Mucosa of rectum (tissue), 2 donors: Measurements from ENCODE around the gene SH3BGRL3.

Source experiments
- H3K27ac ChIP-seq, 2 donors: one replicate each; pipeline ENCODE4 v1.7.0; 2013; ENCODE audit warnings: inconsistent platforms in 2 of 2, low read depth in 2 of 2, low read length in 2 of 2
- H3K27me3 ChIP-seq, 2 donors: one replicate each; pipeline ENCODE4 v1.7.0; 2013; ENCODE audit warnings: low read length in 2 of 2; ENCODE audit not compliant: control insufficient read depth in 2 of 2, insufficient read depth in 2 of 2
- H3K36me3 ChIP-seq, 2 donors: one replicate each; pipeline ENCODE4 v1.7.0; 2013; ENCODE audit warnings: low read length in 2 of 2; ENCODE audit not compliant: control insufficient read depth in 2 of 2, insufficient read depth in 2 of 2
- H3K4me1 ChIP-seq, 2 donors: one replicate each; pipeline ENCODE4 v1.7.0; 2013; ENCODE audit warnings: low read length in 2 of 2, mild to moderate bottlenecking in 1 of 2; ENCODE audit not compliant: control insufficient read depth in 2 of 2, insufficient read depth in 2 of 2
- H3K4me3 ChIP-seq, 2 donors: one replicate each; pipeline ENCODE4 v1.7.0; 2013; ENCODE audit warnings: low read length in 2 of 2
- H3K9ac ChIP-seq, 2 donors: one replicate each; pipeline ENCODE4 v1.7.0; 2013; ENCODE audit warnings: low read length in 2 of 2, low read depth in 1 of 2, mild to moderate bottlenecking in 1 of 2
- H3K9me3 ChIP-seq, 2 donors: one replicate each; pipeline ENCODE4 v1.7.0; 2013; ENCODE audit warnings: low read length in 2 of 2; ENCODE audit not compliant: control insufficient read depth in 2 of 2
- donor health status: healthy.
- donor health status: Normal muscosa, but diverticular disease.

The SH3BGRL3 gene

DNA sequence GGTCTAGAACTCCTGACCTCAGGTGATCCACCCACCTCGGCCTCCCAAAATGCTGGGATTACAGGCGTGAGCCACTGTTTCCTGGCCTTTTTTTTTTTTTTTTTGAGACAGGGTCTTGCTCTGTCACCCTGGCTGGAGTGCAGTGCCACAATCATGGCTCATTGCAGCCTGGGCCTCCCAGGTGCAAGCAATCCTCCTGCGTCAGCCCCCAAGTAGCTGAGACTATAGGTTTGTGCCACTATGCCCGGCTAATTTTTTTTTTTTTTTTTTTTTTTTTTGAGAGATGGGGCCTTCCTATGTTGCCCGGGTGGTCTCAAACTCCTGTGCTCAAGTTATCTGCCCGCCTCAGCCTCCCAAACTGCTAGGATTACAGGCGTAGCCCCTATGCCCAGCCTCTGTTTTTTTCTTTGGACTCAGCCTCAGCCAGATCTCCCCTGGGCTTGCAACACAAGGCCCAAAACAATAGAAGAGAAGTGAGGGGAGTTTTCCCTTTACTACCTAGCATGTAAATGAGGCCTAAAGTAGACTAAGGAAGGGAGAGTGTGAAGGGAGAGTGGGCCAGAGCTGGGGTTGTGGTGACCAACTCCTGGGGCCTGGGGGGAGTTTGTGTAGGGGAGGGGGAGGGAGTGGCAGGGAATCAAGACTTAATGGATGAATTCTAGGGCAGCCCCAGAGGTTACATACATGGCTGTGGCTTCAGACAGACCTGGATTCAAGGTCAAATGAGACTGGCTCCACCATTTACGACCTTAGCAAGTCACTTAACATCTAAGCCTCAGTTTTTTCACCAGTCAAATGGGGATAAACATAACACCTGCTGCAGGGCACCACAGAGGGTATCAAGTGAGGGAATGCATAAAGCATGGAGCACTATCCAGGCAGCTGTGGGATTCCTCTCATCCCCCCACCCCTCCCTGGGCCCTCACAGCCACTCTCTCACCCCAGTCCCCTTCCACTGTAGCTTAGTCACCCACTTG is 36.3 kb downstream of the SH3BGRL3 start:
- Histone ChIP-seq H3K36me3 (no peaks in the 10 kb centered on the region), H3K27me3 (peaks cover 0 to 3% of the 10 kb centered on the region in 2 donors)

DNA sequence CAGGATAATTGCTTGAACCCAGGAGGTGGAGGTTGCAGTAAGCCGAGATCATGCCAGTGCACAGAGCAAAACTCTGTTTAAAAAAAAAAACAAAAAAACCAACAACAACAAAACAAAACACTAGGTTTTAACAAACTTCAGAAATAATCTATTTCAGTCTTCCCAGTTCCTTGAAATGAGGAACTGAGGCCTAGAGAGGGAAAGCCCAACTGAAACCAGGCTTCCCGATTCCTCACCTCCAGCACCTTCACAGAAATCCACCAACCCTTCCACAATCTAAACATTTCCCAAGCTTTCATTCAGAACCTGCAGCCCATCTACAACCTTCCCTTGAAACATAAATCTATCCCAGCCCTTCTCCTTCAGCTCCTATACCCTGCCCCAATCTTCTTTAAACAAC is 37.3 kb downstream of the SH3BGRL3 start:
- peaks cover 15 to 18% of the 10 kb centered on the region in 2 donors for H3K4me1 ChIP-seq
- H3K9me3 ChIP-seq = no peaks in the 10 kb centered on the region

More for the DNA sequence above, 36.3 kb downstream of the SH3BGRL3 start:
- no peak overlapping the region for H3K9ac ChIP-seq
- H3K9me3 ChIP-seq = no peaks in the 10 kb centered on the region
- peaks cover 9 to 14% of the 10 kb centered on the region in 2 donors for H3K4me1 ChIP-seq
- no peak overlapping the region for H3K27ac ChIP-seq
- no peak overlapping the region for H3K4me3 ChIP-seq

GRCh38 chr1:26317612-26318337 is 37.9 kb downstream of the SH3BGRL3 start, which contains the start of gene CD52:
CD52 (plus strand) TSS chr1:26317958; CDS start chr1:26318018, 60 bp downstream.
- peak within 1 kb of the TSS; percentile 37 to 75 for H3K27ac ChIP-seq
- peak within 1 kb of the TSS; percentile 49 to 67 for H3K4me3 ChIP-seq
- peak within 1 kb of the TSS; percentile 48 to 51 for H3K9ac ChIP-seq
- H3K9me3 ChIP-seq = no peaks in the 10 kb centered on the region
- H3K4me1 ChIP-seq = peaks cover 15 to 18% of the 10 kb centered on the region in 2 donors
- no peaks in the 10 kb centered on the region for H3K36me3 ChIP-seq
- H3K27me3 ChIP-seq = peaks cover 0 to 3% of the 10 kb centered on the region in 2 donors

More for the DNA sequence above, 37.3 kb downstream of the SH3BGRL3 start:
- H3K27ac ChIP-seq = peak overlapping the region in 1 of 2 donors; percentile 52
- H3K36me3 ChIP-seq = no peaks in the 10 kb centered on the region
- peak overlapping the region; percentile 7 to 67 for H3K4me3 ChIP-seq
- H3K27me3 ChIP-seq = peaks cover 0 to 3% of the 10 kb centered on the region in 2 donors
- no peak overlapping the region for H3K9ac ChIP-seq

- H3K36me3 ChIP-seq = no peaks in the 10 kb centered on the region
- H3K9me3 ChIP-seq = no peaks in the 10 kb centered on the region
- H3K27me3 ChIP-seq = peaks cover 0 to 3% of the 10 kb centered on the region in 2 donors
- peak overlapping the region; percentile 37 to 75 for H3K27ac ChIP-seq
- peak overlapping the region; percentile 48 to 51 for H3K9ac ChIP-seq
- peak overlapping the region; percentile 49 to 67 for H3K4me3 ChIP-seq
- H3K4me1 ChIP-seq = peaks cover 15 to 18% of the 10 kb centered on the region in 2 donors
These were observed 38.6 kb downstream of the SH3BGRL3 start for GRCh38 chr1:26318338-26319064.

DNA sequence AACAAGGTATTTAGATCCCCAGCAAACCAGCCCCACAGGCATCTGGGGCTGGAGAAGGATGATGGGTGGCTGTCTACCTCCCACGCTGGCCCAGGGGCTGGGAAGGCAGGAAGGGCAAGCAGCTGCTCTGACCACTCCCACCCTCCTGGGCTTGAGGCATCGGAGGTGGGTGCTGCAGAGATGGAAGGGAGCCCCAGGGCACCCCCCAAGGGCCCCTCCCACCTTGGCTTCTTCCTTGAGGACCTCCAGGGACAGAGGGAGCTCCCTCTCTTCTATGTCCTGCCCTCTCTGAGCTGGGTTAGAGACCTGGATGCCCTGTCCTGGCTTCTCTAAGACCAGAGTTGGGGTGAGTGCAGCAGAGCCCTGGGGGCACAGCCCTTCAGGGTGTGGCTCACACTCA is 41.0 kb downstream of the SH3BGRL3 start:
- no peaks in the 10 kb centered on the region for H3K36me3 ChIP-seq
- peaks cover 14 to 15% of the 10 kb centered on the region in 2 donors for H3K4me1 ChIP-seq
- peaks cover 0 to 3% of the 10 kb centered on the region in 2 donors for H3K27me3 ChIP-seq
- H3K27ac ChIP-seq = no peak overlapping the region
- peak overlapping the region in 1 of 2 donors; percentile 44 for H3K9ac ChIP-seq
- no peaks in the 10 kb centered on the region for H3K9me3 ChIP-seq
- no peak overlapping the region for H3K4me3 ChIP-seq

DNA sequence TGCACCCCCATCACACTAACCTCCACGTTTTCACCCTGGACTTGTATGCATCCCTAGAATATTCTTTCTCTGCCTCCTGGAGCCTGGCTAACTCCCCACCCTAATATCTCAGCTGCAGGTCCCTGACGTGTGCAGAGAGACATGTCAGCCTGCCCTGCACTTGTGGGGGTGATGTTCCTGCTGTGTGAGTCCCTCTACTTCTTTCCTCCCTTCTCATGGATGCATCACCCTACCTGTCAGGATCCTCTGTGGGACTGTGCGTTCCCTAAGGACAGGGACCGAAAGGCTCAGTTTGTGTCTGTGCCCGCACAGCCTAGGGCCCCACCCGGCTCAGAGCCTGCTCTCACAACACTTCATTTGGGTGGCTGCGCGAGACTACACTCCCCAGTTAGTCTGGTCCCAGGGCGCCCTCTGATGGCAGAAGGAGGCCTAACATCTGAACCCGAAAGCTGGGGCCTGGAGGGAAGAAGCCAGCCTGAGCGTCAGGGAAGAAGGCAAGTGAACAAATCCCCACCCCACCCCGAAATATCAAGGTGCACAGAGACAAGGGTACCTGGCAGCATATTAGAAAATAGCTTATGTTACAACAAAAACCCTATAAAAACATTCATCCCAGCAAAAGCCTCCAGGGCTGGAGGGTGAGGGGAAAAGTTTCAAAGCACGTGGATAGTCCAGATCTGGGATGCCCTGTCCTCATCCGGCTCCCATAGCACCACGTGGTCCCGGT is 41.6 kb downstream of the SH3BGRL3 start:
- Histone ChIP-seq H3K4me1 (peaks cover 14 to 15% of the 10 kb centered on the region in 2 donors), H3K9ac (peak overlapping the region in 1 of 2 donors; percentile 44), H3K9me3 (no peaks in the 10 kb centered on the region), H3K27me3 (peaks cover 0 to 3% of the 10 kb centered on the region in 2 donors), H3K36me3 (no peaks in the 10 kb centered on the region), H3K4me3 (peak overlapping the region in 1 of 2 donors; percentile 23), H3K27ac (no peak overlapping the region)

DNA sequence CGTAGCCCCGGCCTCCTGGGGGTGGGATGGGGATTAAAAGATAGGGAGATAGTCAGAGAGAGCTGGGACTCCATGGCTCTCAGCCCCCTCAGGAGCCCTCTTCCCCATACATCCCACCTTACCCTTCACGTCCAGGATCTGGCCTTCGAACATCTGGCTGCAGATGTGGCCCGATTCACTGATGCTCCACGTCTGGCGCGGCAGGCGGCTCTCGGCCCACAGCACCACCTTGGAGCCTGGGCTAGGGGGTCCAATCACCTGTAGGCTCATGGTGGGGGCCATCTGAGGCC is 42.1 kb downstream of the SH3BGRL3 start:
- H3K36me3 ChIP-seq = no peaks in the 10 kb centered on the region
- no peak overlapping the region for H3K27ac ChIP-seq
- no peak overlapping the region for H3K4me3 ChIP-seq
- H3K9ac ChIP-seq = no peak overlapping the region
- no peaks in the 10 kb centered on the region for H3K9me3 ChIP-seq
- H3K4me1 ChIP-seq = peaks cover 14 to 15% of the 10 kb centered on the region in 2 donors
- H3K27me3 ChIP-seq = peaks cover 0 to 3% of the 10 kb centered on the region in 2 donors

- Histone ChIP-seq H3K27ac (no peak overlapping the region), H3K9me3 (no peaks in the 10 kb centered on the region), H3K27me3 (peaks cover 0 to 3% of the 10 kb centered on the region in 2 donors), H3K4me3 (no peak overlapping the region), H3K36me3 (no peaks in the 10 kb centered on the region), H3K9ac (no peak overlapping the region), H3K4me1 (peaks cover 6 to 7% of the 10 kb centered on the region in 2 donors)
These were observed 43.5 kb downstream of the SH3BGRL3 start for GRCh38 chr1:26323382-26323781.

DNA sequence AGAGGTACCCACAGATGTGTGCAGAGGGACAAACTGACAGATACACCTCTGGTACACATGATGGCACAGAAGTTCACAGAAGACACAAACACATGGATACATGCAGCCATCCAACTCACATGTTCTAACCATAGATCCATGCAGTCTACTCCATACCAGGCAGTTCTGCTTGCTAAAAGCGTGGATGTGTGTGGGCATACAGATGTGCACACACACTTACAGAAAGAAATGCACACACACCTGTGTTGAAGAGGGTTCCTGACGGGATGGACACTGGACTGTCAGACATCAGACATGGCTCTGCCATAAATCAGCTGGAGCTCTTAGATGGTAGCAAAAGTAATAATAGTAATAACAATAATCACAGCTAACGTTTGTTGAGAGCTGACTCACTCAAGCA is 44.7 kb downstream of the SH3BGRL3 start:
- Histone ChIP-seq H3K27ac (no peak overlapping the region), H3K9ac (no peak overlapping the region), H3K4me1 (peaks cover 6 to 7% of the 10 kb centered on the region in 2 donors), H3K36me3 (no peaks in the 10 kb centered on the region), H3K9me3 (no peaks in the 10 kb centered on the region), H3K27me3 (peaks cover 0 to 3% of the 10 kb centered on the region in 2 donors), H3K4me3 (no peak overlapping the region)
